Adrenal gland (tissue), 12 donors: Measurements from ENCODE around the gene UROS. TPM values are rescaled to one million over a fixed set of nuclear protein-coding genes. Genes with fewer than 3 reads are reported as not detected.

Experiments used
- DNase-seq, 7 donors: peaks; one replicate each; pipeline ENCODE4 v3.0.0-alpha.2; 2019 to 2020
- H3K27ac ChIP-seq, 5 donors: fragments of 200-600 bp; sonication (generic) in 4 of 5; 1 replicate in 3 of 5; 2 replicates in 2 of 5; pipeline versions ENCODE4 v1.5.1 to v1.8.0; 2016 to 2020; ENCODE audit warnings: mild to moderate bottlenecking in 1 of 5
- H3K27me3 ChIP-seq: fragments of 200-600 bp; 2 replicates; pipeline ENCODE4 v1.8.0; 2021
- H3K36me3 ChIP-seq, 2 donors: fragments of 200-600 bp; replicated peaks in 1 of 2; 1 replicate in 1 of 2; 2 replicates in 1 of 2; pipeline versions ENCODE4 v1.5.1 to v1.8.0; 2018 to 2022
- H3K4me1 ChIP-seq, 2 donors: fragments of 200-600 bp; replicated peaks in 1 of 2; 1 replicate in 1 of 2; 2 replicates in 1 of 2; pipeline versions ENCODE4 v1.5.1 to v1.8.0; 2018 to 2021
- H3K4me3 ChIP-seq, 4 donors: fragments of 200-600 bp; sonication (generic) in 3 of 4; one replicate each; pipeline ENCODE4 v1.5.1; 2016 to 2018
- H3K9me3 ChIP-seq, 3 donors: fragments of 200-600 bp; sonication (generic) in 1 of 3; replicated peaks in 1 of 3; 1 replicate in 2 of 3; 2 replicates in 1 of 3; pipeline versions ENCODE4 v1.5.1 to v1.8.0; 2016 to 2021
- POLR2A ChIP-seq, 2 donors: fragments of 450-650 bp; IDR thresholded peaks; one replicate each; pipeline ENCODE4 v1.6.1; 2017; ENCODE audit warnings: antibody characterized with exemption in 2 of 2, mild to moderate bottlenecking in 2 of 2, moderate library complexity in 1 of 2
- WGBS, 4 donors: extraction: QIAGEN DNeasy Blood & Tissue Kit in 2 of 4; methylation state at CpG; one replicate each; pipeline versions ENCODE4 v1.1.5 to v1.1.7; 2013 to 2017; 5-methylcytosine and 5-hydroxymethylcytosine counted together
- intact Hi-C, 2 donors: fragments of 100-400 bp; cut with DNase I; formaldehyde crosslinking; loops; one replicate each; pipeline versions ENCODE4 v1.14.1 to v1.15.0; 2022 to 2023
- polyA plus RNA-seq, 3 donors: library from polyadenylated mRNA; stranded (reverse); fragments of 200-250 nt in 2 of 3; fragments of 350-450 nt in 1 of 3; fragmentation: Illumina TruSeq in 1 of 3; extraction: RNeasy Lipid Tissue Mini Kit (QIAGEN cat#74804) in 1 of 3; gene quantifications; one replicate each; pipeline ENCODE4 v1.2.3, GENCODE V29; 2013 to 2014
- total RNA-seq, 9 donors: library from RNA; depleted of rRNA in 4 of 9; stranded (reverse); fragments of >200 nt in 4 of 9; fragments of 120-200 nt in 1 of 9; fragmentation: NEBNext Ultra II Directional in 1 of 9; extraction: Animal tissue kit (Norgen Biotek cat#: 25700) in 1 of 9; gene quantifications; one replicate each; pipeline versions ENCODE4 v1.1.0 to v1.2.4, GENCODE V29; 2013 to 2023
- TF ChIP-seq, protein P1 (sequence below), 6 experiments: fragments of 450-650 bp in 4 of 6; fragments of 200-600 bp in 2 of 6; sonication (generic) in 1 of 6; IDR thresholded peaks; 1 replicate in 5 of 6; 2 replicates in 1 of 6; pipeline versions ENCODE4 v1.5.1 to v1.8.0; 2016 to 2021; ENCODE audit warnings: antibody characterized with exemption in 6 of 6, mild to moderate bottlenecking in 2 of 6, moderate library complexity in 1 of 6
- donor health status: healthy with polysubstance abuse.
- donor health status: Bipolar disorder and iron deficiency.
- donor health status: DM: yes; HTN: yes; CAD: no.
- donor health status: DM: no; HTN: no; CAD: no.
- donor health status: DM: no; HTN: no; CAD: no.
- donor health status: DM: yes; HTN: yes; CAD: no.

UROS gene
- total and polyA plus RNA-seq, 12 donors: 41.1 to 122 (median 60.7) TPM

DNA sequence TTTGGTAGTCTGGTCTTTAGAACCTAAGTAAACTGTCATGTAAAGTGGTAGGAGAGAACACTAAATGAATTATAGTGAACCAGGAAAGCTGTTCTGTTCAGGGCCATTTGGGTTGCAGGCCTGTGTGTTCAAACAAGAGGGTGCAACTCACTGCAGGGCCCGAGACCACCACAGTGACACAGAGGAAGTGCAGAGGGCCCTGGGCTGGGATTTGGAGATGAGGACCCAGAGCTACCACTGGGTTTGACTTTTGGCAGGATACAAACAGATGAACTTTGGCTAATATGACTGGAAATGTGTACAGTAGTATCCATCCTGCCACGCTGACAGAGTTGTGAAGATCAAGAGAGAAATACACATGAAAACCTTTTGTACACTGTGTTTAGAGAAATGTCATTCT lies 57.2 kb downstream of the UROS start:
- H3K36me3 ChIP-seq: peaks cover 0 to 30% of the 10 kb centered on the region in 2 donors
- 94 to 97% (median 95%) methylated on average over 2 of the region's 2 CpGs for WGBS, 4 donors
- H3K9me3 ChIP-seq: no peaks in the 10 kb centered on the region
- no peak for DNase-seq
- no peaks in the 10 kb centered on the region for H3K27me3 ChIP-seq
- H3K4me3 ChIP-seq: no peak overlapping the region
- intact Hi-C loops: no loop called here
- H3K4me1 ChIP-seq: no peaks in the 10 kb centered on the region
- TF ChIP-seq, protein P1, sequence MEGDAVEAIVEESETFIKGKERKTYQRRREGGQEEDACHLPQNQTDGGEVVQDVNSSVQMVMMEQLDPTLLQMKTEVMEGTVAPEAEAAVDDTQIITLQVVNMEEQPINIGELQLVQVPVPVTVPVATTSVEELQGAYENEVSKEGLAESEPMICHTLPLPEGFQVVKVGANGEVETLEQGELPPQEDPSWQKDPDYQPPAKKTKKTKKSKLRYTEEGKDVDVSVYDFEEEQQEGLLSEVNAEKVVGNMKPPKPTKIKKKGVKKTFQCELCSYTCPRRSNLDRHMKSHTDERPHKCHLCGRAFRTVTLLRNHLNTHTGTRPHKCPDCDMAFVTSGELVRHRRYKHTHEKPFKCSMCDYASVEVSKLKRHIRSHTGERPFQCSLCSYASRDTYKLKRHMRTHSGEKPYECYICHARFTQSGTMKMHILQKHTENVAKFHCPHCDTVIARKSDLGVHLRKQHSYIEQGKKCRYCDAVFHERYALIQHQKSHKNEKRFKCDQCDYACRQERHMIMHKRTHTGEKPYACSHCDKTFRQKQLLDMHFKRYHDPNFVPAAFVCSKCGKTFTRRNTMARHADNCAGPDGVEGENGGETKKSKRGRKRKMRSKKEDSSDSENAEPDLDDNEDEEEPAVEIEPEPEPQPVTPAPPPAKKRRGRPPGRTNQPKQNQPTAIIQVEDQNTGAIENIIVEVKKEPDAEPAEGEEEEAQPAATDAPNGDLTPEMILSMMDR (IDR thresholded peaks at IDR 0.05): no peak
- TF ChIP-seq POLR2A (IDR thresholded peaks at IDR 0.05): no peak
- no peak overlapping the region for H3K27ac ChIP-seq

DNA sequence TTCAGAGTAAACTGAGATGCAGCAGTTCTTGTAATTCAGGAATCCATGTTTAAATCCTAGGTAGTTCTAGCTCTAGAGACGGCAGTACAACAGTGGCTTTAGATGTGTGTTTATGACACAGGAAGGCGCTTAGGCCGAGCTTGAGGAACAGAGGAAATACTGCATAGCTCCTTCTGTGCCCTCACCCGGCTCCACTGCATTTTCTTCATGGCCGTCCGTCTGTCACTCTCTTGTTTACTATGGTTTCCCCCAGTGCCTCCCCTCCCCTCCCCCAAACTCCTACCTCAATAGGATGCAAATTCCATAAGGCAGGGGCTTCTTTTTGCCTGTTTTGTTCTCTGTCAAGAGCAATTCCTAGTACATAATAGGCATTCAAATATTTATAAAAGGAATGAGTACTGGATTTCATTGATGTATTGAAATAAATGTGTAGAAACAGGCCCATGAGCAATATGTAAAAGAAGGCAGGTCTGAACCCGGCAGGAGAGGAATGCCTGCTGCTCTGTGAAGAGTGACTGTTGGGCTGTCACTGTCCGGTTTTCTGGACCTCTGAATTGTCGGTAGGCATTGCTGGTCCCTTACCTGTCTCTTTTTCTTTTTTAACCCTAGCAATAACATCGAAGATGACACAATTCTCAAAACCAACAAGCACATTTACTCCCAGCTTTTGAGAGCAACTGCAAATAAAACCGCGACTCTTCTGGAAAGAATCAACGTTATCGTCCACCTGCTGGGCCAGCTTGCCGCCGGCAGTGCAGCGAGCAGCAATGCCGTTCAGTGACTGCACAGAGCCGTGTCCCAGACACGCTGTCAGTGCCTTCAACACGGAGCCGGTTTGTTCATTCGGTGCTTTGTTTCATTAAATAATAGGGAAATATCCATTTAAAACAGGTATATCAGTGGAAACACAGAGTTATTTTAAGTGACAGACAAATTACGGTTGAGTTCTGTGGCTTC lies 60.1 kb downstream of the UROS start:
- no peaks in the 10 kb centered on the region for H3K27me3 ChIP-seq
- H3K36me3 ChIP-seq: peaks cover 0 to 50% of the 10 kb centered on the region in 2 donors
- TF ChIP-seq, protein P1 (IDR thresholded peaks at IDR 0.05): no peak
- TF ChIP-seq POLR2A (IDR thresholded peaks at IDR 0.05): no peak
- H3K27ac ChIP-seq: no peak overlapping the region
- no peaks in the 10 kb centered on the region for H3K4me1 ChIP-seq
- no peaks in the 10 kb centered on the region for H3K9me3 ChIP-seq
- intact Hi-C loops: no loop called here
- H3K4me3 ChIP-seq: no peak overlapping the region
- DNase-seq: no peak
- 94 to 95% (median 94%) methylated on average over 24 of the region's 24 CpGs for WGBS, 4 donors

DNA sequence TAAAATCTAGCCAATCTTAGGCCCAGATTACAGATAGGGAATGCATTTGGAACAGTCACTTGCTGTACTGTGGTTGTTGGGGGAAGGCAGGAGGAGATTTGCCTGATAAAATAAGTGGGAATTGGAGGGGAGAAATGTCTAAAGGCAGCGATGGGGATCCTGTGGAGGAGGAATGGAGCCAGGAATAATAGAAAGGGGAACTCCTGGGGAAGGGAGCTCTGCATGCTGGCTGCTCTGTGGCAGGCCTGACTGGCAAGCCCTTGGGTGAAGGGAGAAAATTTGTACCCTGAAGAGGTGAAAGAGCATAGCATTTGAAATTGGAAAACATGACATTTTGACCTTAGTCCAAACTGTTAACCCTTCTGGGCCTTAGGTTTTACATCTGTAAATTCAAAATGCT lies 61.1 kb downstream of the UROS start:
- WGBS, 4 donors: 63 to 81% (median 67%) methylated on average over 1 of the region's 1 CpG
- intact Hi-C loops: no loop called here
- H3K27me3 ChIP-seq: no peaks in the 10 kb centered on the region
- no peaks in the 10 kb centered on the region for H3K9me3 ChIP-seq
- TF ChIP-seq, protein P1 (IDR thresholded peaks at IDR 0.05): no peak
- TF ChIP-seq POLR2A (IDR thresholded peaks at IDR 0.05): no peak
- no peaks in the 10 kb centered on the region for H3K4me1 ChIP-seq
- no peak overlapping the region for H3K27ac ChIP-seq
- H3K36me3 ChIP-seq: peaks cover 0 to 54% of the 10 kb centered on the region in 2 donors
- H3K4me3 ChIP-seq: no peak overlapping the region
- no peak for DNase-seq

DNA sequence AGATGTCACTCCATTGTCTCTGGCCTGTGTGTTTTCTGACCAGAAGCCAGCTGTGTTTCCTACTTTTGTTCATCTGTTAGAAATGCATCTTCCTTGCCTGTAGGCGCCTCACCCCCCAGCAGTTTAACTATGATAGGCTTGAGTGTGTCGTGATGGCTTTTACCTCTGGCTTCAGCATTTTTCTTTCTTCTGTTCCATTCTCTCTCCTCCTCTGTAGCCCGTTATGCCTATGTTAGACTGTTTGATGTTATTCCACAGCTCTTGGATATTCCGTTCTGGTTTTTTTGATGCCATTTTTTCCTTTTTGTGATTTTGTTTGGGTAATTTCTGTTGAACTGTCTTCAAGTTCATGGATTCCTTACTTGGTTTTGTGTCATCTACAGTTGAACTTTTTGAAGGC lies 65.3 kb downstream of the UROS start:
- no peak for DNase-seq
- intact Hi-C loops: no loop called here
- no peak overlapping the region for H3K27ac ChIP-seq
- H3K36me3 ChIP-seq: peaks cover 0 to 49% of the 10 kb centered on the region in 2 donors
- H3K4me3 ChIP-seq: no peak overlapping the region
- WGBS, 4 donors: 91 to 95% (median 93%) methylated on average over 4 of the region's 4 CpGs
- no peaks in the 10 kb centered on the region for H3K4me1 ChIP-seq
- TF ChIP-seq, protein P1 (IDR thresholded peaks at IDR 0.05): no peak
- TF ChIP-seq POLR2A (IDR thresholded peaks at IDR 0.05): no peak
- H3K27me3 ChIP-seq: no peaks in the 10 kb centered on the region
- H3K9me3 ChIP-seq: no peaks in the 10 kb centered on the region
